Fibroblast of lung (primary cell): ENCODE results near the gene ARHGEF7.

Source experiments
- EZH2 ChIP-seq: IDR thresholded peaks from 2 replicates; pipeline ENCODE4 v1.5.1; 2012; ENCODE audit warnings: low read length, control low read depth, mild to moderate bottlenecking; ENCODE audit errors: missing control alignments
- TF ChIP-seq, protein P1 (sequence below), 2 donors: IDR thresholded peaks in 1 of 2; conservative IDR thresholded peaks in 1 of 2; 1 replicate in 1 of 2; 2 replicates in 1 of 2; pipeline ENCODE4 v1.5.1; 2011 to 2012; ENCODE audit warnings: low read length in 2 of 2, control low read depth in 1 of 2, inconsistent platforms in 1 of 2, low read depth in 1 of 2, mild to moderate bottlenecking in 1 of 2

DNA sequence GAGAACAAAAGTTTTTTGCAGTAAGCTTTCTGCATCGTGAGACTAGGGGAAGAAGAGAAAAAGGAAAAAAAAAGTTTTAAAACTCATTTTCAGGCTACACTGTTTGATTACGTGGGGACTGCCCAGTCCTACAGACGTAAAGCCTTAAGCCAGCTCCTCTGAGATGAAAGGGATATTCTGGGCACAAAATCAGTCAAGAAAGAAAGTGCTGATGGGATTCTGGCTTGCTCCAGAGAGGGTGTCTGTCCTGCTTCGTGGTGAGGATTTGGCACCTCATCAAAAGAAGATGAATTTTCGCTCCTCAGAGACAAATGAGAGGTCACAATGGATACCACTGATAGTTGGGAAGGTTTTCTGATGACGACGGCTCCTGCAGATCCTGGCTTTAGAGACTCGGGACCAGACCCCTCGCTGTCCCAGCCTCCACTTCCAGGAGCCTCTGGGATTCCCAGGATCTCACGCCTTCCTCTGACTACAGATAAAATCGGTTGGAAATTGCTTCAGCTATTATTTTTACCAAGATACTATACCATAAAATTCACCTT is 215.0 kb downstream of the ARHGEF7 start:
- TF ChIP-seq EZH2, result no peak
- TF ChIP-seq, protein P1, sequence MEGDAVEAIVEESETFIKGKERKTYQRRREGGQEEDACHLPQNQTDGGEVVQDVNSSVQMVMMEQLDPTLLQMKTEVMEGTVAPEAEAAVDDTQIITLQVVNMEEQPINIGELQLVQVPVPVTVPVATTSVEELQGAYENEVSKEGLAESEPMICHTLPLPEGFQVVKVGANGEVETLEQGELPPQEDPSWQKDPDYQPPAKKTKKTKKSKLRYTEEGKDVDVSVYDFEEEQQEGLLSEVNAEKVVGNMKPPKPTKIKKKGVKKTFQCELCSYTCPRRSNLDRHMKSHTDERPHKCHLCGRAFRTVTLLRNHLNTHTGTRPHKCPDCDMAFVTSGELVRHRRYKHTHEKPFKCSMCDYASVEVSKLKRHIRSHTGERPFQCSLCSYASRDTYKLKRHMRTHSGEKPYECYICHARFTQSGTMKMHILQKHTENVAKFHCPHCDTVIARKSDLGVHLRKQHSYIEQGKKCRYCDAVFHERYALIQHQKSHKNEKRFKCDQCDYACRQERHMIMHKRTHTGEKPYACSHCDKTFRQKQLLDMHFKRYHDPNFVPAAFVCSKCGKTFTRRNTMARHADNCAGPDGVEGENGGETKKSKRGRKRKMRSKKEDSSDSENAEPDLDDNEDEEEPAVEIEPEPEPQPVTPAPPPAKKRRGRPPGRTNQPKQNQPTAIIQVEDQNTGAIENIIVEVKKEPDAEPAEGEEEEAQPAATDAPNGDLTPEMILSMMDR (conservative IDR thresholded peaks at IDR 0.05 in 1 of 2, IDR thresholded peaks at IDR 0.05 in 1 of 2; ENCODE audit: low read depth in 1 of 2, low read length in 2 of 2), result no peak
